Fibroblast of peridontal ligament (primary cell): Measurements from ENCODE around the gene TMEM234.

ENCODE experiments used
- DNase-seq: peaks from one replicate; pipeline ENCODE4 v3.0.0-alpha.2; 2010; ENCODE audit errors: extremely low read depth

The TMEM234 gene

GRCh38 chr1:32172621-32173245, 49.4 kb downstream of the TMEM234 start:
- no peak for DNase-seq

DNA sequence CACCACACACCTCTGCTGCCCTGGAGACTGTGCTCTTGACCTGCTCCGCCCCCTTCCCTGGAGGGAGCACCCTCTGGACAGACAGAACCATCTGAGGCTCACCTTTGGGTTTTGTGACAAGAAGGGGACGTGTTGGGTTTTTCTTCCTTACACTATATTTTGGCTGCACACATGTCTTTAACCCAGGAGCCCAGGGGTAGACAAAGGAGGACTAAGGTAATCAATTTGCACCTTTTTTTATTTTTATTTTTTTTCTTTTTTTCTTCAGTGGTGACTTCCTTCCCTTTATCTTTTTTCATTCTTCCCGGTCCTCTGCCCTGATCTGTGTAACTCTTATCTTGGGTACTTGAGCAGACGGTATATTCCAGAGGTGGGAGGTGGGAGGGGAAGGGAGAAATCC, 51.2 kb downstream of the TMEM234 start:
- DNase-seq, result no peak
